Smooth muscle cell (in vitro differentiated cells): ENCODE results near the gene LDLRAD3. TPM values are rescaled to one million over a fixed set of nuclear protein-coding genes. Genes with fewer than 3 reads are reported as not detected.

Experiments
- DNase-seq: peaks from one replicate; lab custom pipeline; 2025; ENCODE audit not compliant: unreplicated experiment; lab: John Stamatoyannopoulos, UW
- H2AFZ ChIP-seq: fragments of 200-600 bp; sonication (generic); 2 replicates; pipeline ENCODE4 v1.6.0; 2016; ENCODE audit warnings: antibody characterized with exemption, low read depth, mild to moderate bottlenecking
- H3F3A ChIP-seq: fragments of 200-600 bp; sonication (generic); 2 replicates; pipeline ENCODE4 v1.6.0; 2017; ENCODE audit warnings: antibody characterized with exemption, low read depth
- H3K27ac ChIP-seq: fragments of 200-600 bp; sonication (generic); 2 replicates; pipeline ENCODE4 v1.5.1; 2016; ENCODE audit warnings: low read depth, mild to moderate bottlenecking
- H3K27me3 ChIP-seq: fragments of 200-600 bp; sonication (generic); 2 replicates; pipeline ENCODE4 v1.6.1; 2016; ENCODE audit warnings: low read depth, mild to moderate bottlenecking
- H3K36me3 ChIP-seq: fragments of 200-600 bp; sonication (generic); 2 replicates; pipeline ENCODE4 v1.5.1; 2016; ENCODE audit warnings: low read depth
- H3K4me1 ChIP-seq: fragments of 200-600 bp; sonication (generic); 2 replicates; pipeline ENCODE4 v1.5.1; 2016; ENCODE audit warnings: low read depth
- H3K4me2 ChIP-seq: fragments of 200-600 bp; sonication (generic); 2 replicates; pipeline ENCODE4 v1.6.0; 2016; ENCODE audit warnings: mild to moderate bottlenecking
- H3K4me3 ChIP-seq: fragments of 200-600 bp; sonication (generic); 2 replicates; pipeline ENCODE4 v1.5.1; 2016; ENCODE audit warnings: mild to moderate bottlenecking
- H3K79me2 ChIP-seq: fragments of 200-600 bp; sonication (generic); 2 replicates; pipeline ENCODE4 v1.6.0; 2016; ENCODE audit warnings: low read depth, mild to moderate bottlenecking
- H3K9ac ChIP-seq: fragments of 200-600 bp; sonication (generic); 2 replicates; pipeline ENCODE4 v1.6.0; 2016; ENCODE audit warnings: low read depth
- H3K9me3 ChIP-seq: fragments of 200-600 bp; sonication (generic); replicated peaks from 2 replicates; pipeline ENCODE4 v1.5.1; 2016; ENCODE audit warnings: low read depth
- H4K20me1 ChIP-seq: fragments of 200-600 bp; sonication (generic); 2 replicates; pipeline ENCODE4 v1.6.0; 2016; ENCODE audit warnings: low read depth
- CTCF ChIP-seq: fragments of 200-600 bp; sonication (generic); IDR thresholded peaks from 2 replicates; pipeline ENCODE4 v1.5.1; 2017; ENCODE audit warnings: borderline replicate concordance, mild to moderate bottlenecking, antibody characterized with exemption; ENCODE audit not compliant: insufficient read depth, poor library complexity, severe bottlenecking
- WGBS: methylation state at CpG from one replicate; pipeline ENCODE4 v1.1.7; 2016; ENCODE audit warnings: low lambda C conversion rate; 5-methylcytosine and 5-hydroxymethylcytosine counted together
- polyA plus RNA-seq: library from polyadenylated mRNA; unstranded; fragments of >200 nt; fragmentation: Nextera tagmentation; extraction: Ambion mirVana; gene quantifications from 2 replicates; pipeline ENCODE4 v1.2.1, GENCODE V29; 2016
- total RNA-seq: library from RNA; depleted of rRNA; stranded (reverse); fragments of >200 nt; gene quantifications from 2 replicates; pipeline ENCODE4 v1.2.3, GENCODE V29; 2014

The LDLRAD3 gene
- total and polyA plus RNA-seq, 2 experiments from 2014 or later, result 6.1 to 10.0 TPM

GRCh38 chr11:36034551-36035331, 90.9 kb downstream of the LDLRAD3 start:
- H3K4me2 ChIP-seq, result peak overlapping the region; percentile 49
- H3F3A ChIP-seq, result peaks cover 3% of the 10 kb centered on the region
- H3K27ac ChIP-seq, result peak overlapping the region; percentile 62
- no peaks in the 10 kb centered on the region for H3K79me2 ChIP-seq
- no peaks in the 10 kb centered on the region for H3K4me1 ChIP-seq
- H3K9ac ChIP-seq, result no peak overlapping the region
- no peak overlapping the region for H3K4me3 ChIP-seq
- 50% methylated on average over 11 of the region's 11 CpGs for WGBS
- peaks cover 3% of the 10 kb centered on the region for H4K20me1 ChIP-seq
- no peak for DNase-seq
- no peaks in the 10 kb centered on the region for H3K27me3 ChIP-seq
- H2AFZ ChIP-seq, result no peak overlapping the region
- no peak for TF ChIP-seq CTCF
- H3K36me3 ChIP-seq, result no peaks in the 10 kb centered on the region
- no peaks in the 10 kb centered on the region for H3K9me3 ChIP-seq

GRCh38 chr11:36035454-36035853, 91.6 kb downstream of the LDLRAD3 start:
- Histone ChIP-seq H3K79me2 (no peaks in the 10 kb centered on the region), H2AFZ (no peak overlapping the region), H3K4me2 (peak overlapping the region; percentile 49), H3F3A (peaks cover 3% of the 10 kb centered on the region), H3K4me3 (no peak overlapping the region), H3K36me3 (no peaks in the 10 kb centered on the region), H3K27me3 (no peaks in the 10 kb centered on the region), H3K9ac (no peak overlapping the region), H3K4me1 (no peaks in the 10 kb centered on the region), H3K9me3 (no peaks in the 10 kb centered on the region), H4K20me1 (no peaks in the 10 kb centered on the region), H3K27ac (peak overlapping the region; percentile 53)
- WGBS, result 96% methylated on average over 1 of the region's 1 CpG
- DNase-seq, result no peak
- no peak for TF ChIP-seq CTCF

- H3K27me3 ChIP-seq, result no peaks in the 10 kb centered on the region
- WGBS, result 86% methylated on average over 9 of the region's 9 CpGs
- no peak overlapping the region for H3K4me2 ChIP-seq
- no peak for DNase-seq
- H3K4me3 ChIP-seq, result no peak overlapping the region
- TF ChIP-seq CTCF, result no peak
- H4K20me1 ChIP-seq, result no peaks in the 10 kb centered on the region
- no peaks in the 10 kb centered on the region for H3K4me1 ChIP-seq
- H3K9me3 ChIP-seq, result no peaks in the 10 kb centered on the region
- H3K9ac ChIP-seq, result no peak overlapping the region
- no peaks in the 10 kb centered on the region for H3K79me2 ChIP-seq
- H3K27ac ChIP-seq, result no peak overlapping the region
- peaks cover 3% of the 10 kb centered on the region for H3F3A ChIP-seq
- H2AFZ ChIP-seq, result no peak overlapping the region
- H3K36me3 ChIP-seq, result no peaks in the 10 kb centered on the region
Observed at GRCh38 chr11:36035999-36036398, 92.1 kb downstream of the LDLRAD3 start.

GRCh38 chr11:36037031-36037430, 93.2 kb downstream of the LDLRAD3 start:
- Histone ChIP-seq H3K27me3 (no peaks in the 10 kb centered on the region), H3K79me2 (no peaks in the 10 kb centered on the region), H3K36me3 (no peaks in the 10 kb centered on the region), H3K9ac (no peak overlapping the region), H3K4me3 (no peak overlapping the region), H3K9me3 (no peaks in the 10 kb centered on the region), H3K27ac (no peak overlapping the region), H3K4me2 (no peak overlapping the region), H4K20me1 (no peaks in the 10 kb centered on the region), H3F3A (peaks cover 3% of the 10 kb centered on the region), H3K4me1 (no peaks in the 10 kb centered on the region), H2AFZ (no peak overlapping the region)
- no peak for TF ChIP-seq CTCF
- WGBS, result 81% methylated on average over 7 of the region's 7 CpGs
- DNase-seq, result no peak
